Neuronal stem cell (in vitro differentiated cells): ENCODE results near the gene FHIT.

ENCODE experiments used
- DNase-seq: peaks from one replicate; pipeline ENCODE4 v3.0.0-alpha.2; 2013; ENCODE audit warnings: low spot score
- H2AFZ ChIP-seq: one replicate; pipeline ENCODE4 v1.6.1; 2013; ENCODE audit warnings: mild to moderate bottlenecking, low read length, inconsistent platforms
- H2AK5ac ChIP-seq: 2 replicates; pipeline ENCODE4 v1.6.1; 2013; ENCODE audit warnings: low read depth, mild to moderate bottlenecking, inconsistent platforms, low read length, moderate library complexity, mixed read lengths
- H2BK120ac ChIP-seq: 2 replicates; pipeline ENCODE4 v1.6.1; 2013; ENCODE audit warnings: low read depth, mild to moderate bottlenecking, inconsistent platforms, low read length, moderate library complexity, mixed read lengths
- H2BK12ac ChIP-seq: one replicate; pipeline ENCODE4 v1.6.1; 2013; ENCODE audit warnings: low read length, inconsistent platforms
- H2BK15ac ChIP-seq: 2 replicates; pipeline ENCODE4 v1.6.1; 2013; ENCODE audit warnings: mild to moderate bottlenecking, low read length, inconsistent platforms, mixed read lengths
- H2BK5ac ChIP-seq: one replicate; pipeline ENCODE4 v1.6.1; 2013; ENCODE audit warnings: inconsistent platforms, mild to moderate bottlenecking, low read length, moderate library complexity
- H3K14ac ChIP-seq: one replicate; pipeline ENCODE4 v1.6.1; 2013; ENCODE audit warnings: low read length, inconsistent platforms
- H3K18ac ChIP-seq: 2 replicates; pipeline ENCODE4 v1.6.1; 2013; ENCODE audit warnings: low read length, inconsistent platforms
- H3K23ac ChIP-seq: 2 replicates; pipeline ENCODE4 v1.6.1; 2013; ENCODE audit warnings: low read depth, mild to moderate bottlenecking, mixed read lengths, low read length, inconsistent platforms; ENCODE audit not compliant: poor library complexity
- H3K27ac ChIP-seq: replicated peaks from 3 replicates; pipeline ENCODE4 v1.5.1; 2013; ENCODE audit warnings: low read length, inconsistent platforms
- H3K27me3 ChIP-seq, 3 experiments: 2 replicates each; pipeline ENCODE4 v1.6.1; 2013; ENCODE audit warnings: low read length in 3 of 3, mild to moderate bottlenecking in 2 of 3, inconsistent platforms in 1 of 3, low read depth in 1 of 3, mixed read lengths in 1 of 3, moderate library complexity in 1 of 3; ENCODE audit not compliant: control insufficient read depth in 3 of 3, insufficient read depth in 3 of 3
- H3K36me3 ChIP-seq, 2 donors: replicated peaks in 1 of 2; 2 replicates each; pipeline ENCODE4 v1.6.1; 2013; ENCODE audit warnings: low read length in 2 of 2; ENCODE audit not compliant: control insufficient read depth in 2 of 2, insufficient read depth in 2 of 2
- H3K4ac ChIP-seq: 2 replicates; pipeline ENCODE4 v1.6.1; 2013; ENCODE audit warnings: inconsistent platforms, mild to moderate bottlenecking, low read length, moderate library complexity
- H3K4me1 ChIP-seq, 2 donors: 1 replicate in 1 of 2; 2 replicates in 1 of 2; pipeline ENCODE4 v1.6.1; 2013; ENCODE audit warnings: low read length in 2 of 2, low read depth in 1 of 2; ENCODE audit not compliant: control insufficient read depth in 2 of 2, insufficient read depth in 1 of 2
- H3K4me2 ChIP-seq: one replicate; pipeline ENCODE4 v1.6.1; 2013; ENCODE audit warnings: mild to moderate bottlenecking, low read length, inconsistent platforms; ENCODE audit not compliant: insufficient read depth, poor library complexity, severe bottlenecking
- H3K4me3 ChIP-seq, 2 donors: 2 replicates each; pipeline ENCODE4 v1.5.1; 2013; ENCODE audit warnings: low read length in 2 of 2, mild to moderate bottlenecking in 2 of 2, inconsistent platforms in 1 of 2, moderate library complexity in 1 of 2
- H3K79me1 ChIP-seq: one replicate; pipeline ENCODE4 v1.6.1; 2013; ENCODE audit warnings: low read depth, mild to moderate bottlenecking, inconsistent platforms, low read length, moderate library complexity
- H3K9ac ChIP-seq: one replicate; pipeline ENCODE4 v1.6.1; 2013; ENCODE audit warnings: mild to moderate bottlenecking, low read depth, low read length, inconsistent platforms; ENCODE audit not compliant: poor library complexity
- H3K9me3 ChIP-seq, 2 donors: replicated peaks in 1 of 2; 2 replicates each; pipeline versions ENCODE3 to v1.6.1; 2013; ENCODE audit warnings: low read length in 2 of 2, mild to moderate bottlenecking in 2 of 2, inconsistent platforms in 1 of 2, low read depth in 1 of 2, mixed read lengths in 1 of 2, moderate library complexity in 1 of 2; ENCODE audit not compliant: control insufficient read depth in 2 of 2, insufficient read depth in 1 of 2
- H4K8ac ChIP-seq: one replicate; pipeline ENCODE4 v1.6.1; 2013; ENCODE audit warnings: low read depth, mild to moderate bottlenecking, inconsistent platforms, low read length, moderate library complexity
- H4K91ac ChIP-seq: one replicate; pipeline ENCODE4 v1.6.1; 2013; ENCODE audit warnings: low read length, low read depth, mild to moderate bottlenecking, inconsistent platforms; ENCODE audit not compliant: poor library complexity
- WGBS, 2 donors: extraction: QIAGEN DNeasy Blood & Tissue Kit; methylation state at CpG; one replicate each; pipeline ENCODE4 v1.1.7; 2013; ENCODE audit warnings: missing lambda C conversion rate in 2 of 2, mixed read lengths in 1 of 2; ENCODE audit not compliant: insufficient read length in 2 of 2, insufficient replicate concordance in 1 of 2; ENCODE audit errors: extremely low coverage in 2 of 2; 5-methylcytosine and 5-hydroxymethylcytosine counted together

FHIT gene

DNA sequence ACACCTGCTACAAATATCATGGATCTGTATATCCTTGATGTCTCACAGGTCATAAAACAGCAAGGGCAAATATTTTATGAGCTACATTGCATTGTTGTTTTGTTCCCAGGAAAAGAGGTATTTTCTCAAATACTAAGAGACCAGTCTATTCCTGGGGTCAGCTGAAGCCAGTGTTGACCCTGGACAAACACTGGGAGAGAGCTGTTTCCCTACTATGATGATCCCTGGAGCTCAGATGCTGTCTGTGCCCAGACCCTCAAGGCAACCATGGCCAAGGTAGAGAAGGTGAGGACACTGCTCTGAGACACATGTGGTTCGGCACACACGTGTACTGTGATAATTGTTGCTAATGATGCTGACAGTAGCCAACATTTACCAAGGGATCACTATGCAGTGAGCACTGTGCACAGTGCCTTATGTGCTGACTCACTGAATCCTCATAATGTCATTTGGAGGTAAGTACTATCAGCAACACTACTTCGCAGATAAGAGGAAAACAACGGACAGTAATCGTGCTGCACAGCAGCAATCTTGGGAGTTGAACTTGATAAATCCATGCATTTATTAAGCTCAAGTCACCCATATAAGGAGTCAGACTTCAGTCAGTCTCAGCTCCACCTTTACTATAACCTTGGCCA is 943.6 kb downstream of the FHIT start:
- Histone ChIP-seq H3K4ac (no peak overlapping the region), H2BK5ac (no peak overlapping the region), H2BK120ac (no peak overlapping the region), H3K79me1 (no peaks in the 10 kb centered on the region), H3K4me2 (no peak overlapping the region), H3K9ac (no peak overlapping the region), H3K4me1 (no peaks in the 10 kb centered on the region), H3K4me3 (no peak overlapping the region), H2AK5ac (no peak overlapping the region), H2BK12ac (no peak overlapping the region), H4K91ac (no peak overlapping the region), H4K8ac (no peak overlapping the region), H2BK15ac (no peak overlapping the region), H3K18ac (no peak overlapping the region), H3K36me3 (no peaks in the 10 kb centered on the region), H3K9me3 (no peaks in the 10 kb centered on the region), H3K14ac (no peak overlapping the region), H2AFZ (no peak overlapping the region), H3K27me3 (no peaks in the 10 kb centered on the region), H3K23ac (no peak overlapping the region), H3K27ac (no peak overlapping the region)
- DNase-seq: no peak
- no CpG with 5 or more reads among the region's 5 CpGs for WGBS, 2 donors

DNA sequence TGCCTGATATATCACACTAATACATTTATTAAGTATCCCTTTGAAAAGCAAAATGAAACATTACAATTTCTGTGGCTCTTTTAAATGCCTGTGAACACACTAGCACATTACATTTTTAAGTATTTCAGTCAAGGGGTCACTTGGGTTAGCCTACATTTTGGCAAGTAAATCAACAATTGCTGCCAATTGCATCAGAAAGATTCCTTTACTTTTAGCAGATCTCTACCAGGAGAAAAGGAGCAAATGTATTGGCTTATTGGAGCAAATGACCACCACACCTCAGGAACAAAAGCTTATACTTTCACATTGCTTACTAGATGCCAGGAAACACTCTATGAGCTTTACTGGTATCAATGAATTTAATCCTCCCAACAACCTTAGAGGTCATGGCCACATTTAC is 947.1 kb downstream of the FHIT start:
- H3K36me3 ChIP-seq: no peaks in the 10 kb centered on the region
- H2AK5ac ChIP-seq: no peak overlapping the region
- H2BK12ac ChIP-seq: no peak overlapping the region
- no peaks in the 10 kb centered on the region for H3K4me1 ChIP-seq
- H3K9me3 ChIP-seq: no peaks in the 10 kb centered on the region
- H2BK5ac ChIP-seq: no peak overlapping the region
- no peak overlapping the region for H2BK120ac ChIP-seq
- H3K79me1 ChIP-seq: no peaks in the 10 kb centered on the region
- H3K9ac ChIP-seq: no peak overlapping the region
- no peak overlapping the region for H3K23ac ChIP-seq
- no peak overlapping the region for H2AFZ ChIP-seq
- H3K27me3 ChIP-seq: no peaks in the 10 kb centered on the region
- H4K91ac ChIP-seq: no peak overlapping the region
- H3K4ac ChIP-seq: no peak overlapping the region
- H3K18ac ChIP-seq: no peak overlapping the region
- H3K27ac ChIP-seq: no peak overlapping the region
- H4K8ac ChIP-seq: no peak overlapping the region
- H3K14ac ChIP-seq: no peak overlapping the region
- no peak overlapping the region for H3K4me3 ChIP-seq
- H3K4me2 ChIP-seq: no peak overlapping the region
- DNase-seq: no peak
- H2BK15ac ChIP-seq: no peak overlapping the region

DNA sequence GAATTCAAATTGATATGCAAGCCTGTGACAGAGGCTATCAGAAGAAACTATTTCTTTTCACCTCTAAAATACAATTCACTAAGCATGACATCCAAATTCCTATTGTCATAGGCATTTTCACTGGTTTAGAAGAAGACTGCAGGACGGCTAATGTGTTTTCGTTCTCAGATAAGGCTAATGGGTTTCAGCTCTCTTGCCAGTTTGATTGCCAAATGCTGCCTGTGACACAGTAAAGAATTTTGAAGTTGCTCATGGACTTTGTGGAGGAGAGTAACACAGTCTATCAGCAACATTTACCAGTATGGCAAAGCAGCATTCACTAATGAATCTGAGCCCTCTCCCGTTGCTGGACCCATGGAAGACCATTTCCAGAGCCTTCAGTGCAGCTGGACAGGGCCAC is 948.1 kb downstream of the FHIT start:
- no peak overlapping the region for H4K91ac ChIP-seq
- no peak overlapping the region for H2AFZ ChIP-seq
- H3K14ac ChIP-seq: no peak overlapping the region
- DNase-seq: no peak
- H3K4me3 ChIP-seq: no peak overlapping the region
- H4K8ac ChIP-seq: no peak overlapping the region
- H2BK12ac ChIP-seq: no peak overlapping the region
- no peak overlapping the region for H2BK5ac ChIP-seq
- no peaks in the 10 kb centered on the region for H3K9me3 ChIP-seq
- no peaks in the 10 kb centered on the region for H3K79me1 ChIP-seq
- no peaks in the 10 kb centered on the region for H3K4me1 ChIP-seq
- H3K27ac ChIP-seq: no peak overlapping the region
- no peaks in the 10 kb centered on the region for H3K36me3 ChIP-seq
- H3K23ac ChIP-seq: no peak overlapping the region
- H3K4ac ChIP-seq: no peak overlapping the region
- no peak overlapping the region for H3K9ac ChIP-seq
- no peak overlapping the region for H3K18ac ChIP-seq
- no peaks in the 10 kb centered on the region for H3K27me3 ChIP-seq
- H2BK120ac ChIP-seq: no peak overlapping the region
- no peak overlapping the region for H2AK5ac ChIP-seq
- WGBS, 2 donors: no CpG with 5 or more reads among the region's 3 CpGs
- no peak overlapping the region for H3K4me2 ChIP-seq
- no peak overlapping the region for H2BK15ac ChIP-seq

DNA sequence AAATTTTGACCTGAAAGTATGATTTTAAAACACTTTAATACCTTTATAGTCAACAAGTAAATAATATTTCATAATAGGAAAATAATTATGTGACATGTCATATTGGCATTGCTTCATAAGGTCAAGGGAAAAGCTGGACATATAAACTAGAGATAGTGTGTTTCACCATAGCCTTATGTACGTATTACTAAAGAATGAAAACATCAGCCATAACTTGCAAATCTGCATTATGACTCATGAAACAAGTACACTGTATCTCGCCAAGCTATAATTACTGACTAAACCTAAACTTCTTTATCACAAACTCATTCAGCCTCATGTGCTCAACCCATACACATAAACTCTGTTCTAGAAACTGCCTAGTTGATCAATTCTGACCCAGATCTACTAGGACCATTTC is 950.1 kb downstream of the FHIT start:
- Histone ChIP-seq H3K4ac (no peak overlapping the region), H4K91ac (no peak overlapping the region), H3K23ac (no peak overlapping the region), H3K9ac (no peak overlapping the region), H2BK15ac (no peak overlapping the region), H3K79me1 (no peaks in the 10 kb centered on the region), H3K18ac (no peak overlapping the region), H3K27ac (no peak overlapping the region), H2AFZ (no peak overlapping the region), H3K14ac (no peak overlapping the region), H4K8ac (no peak overlapping the region), H3K4me3 (no peak overlapping the region), H3K4me2 (no peak overlapping the region), H2BK120ac (no peak overlapping the region), H3K36me3 (no peaks in the 10 kb centered on the region), H2BK5ac (no peak overlapping the region), H3K27me3 (no peaks in the 10 kb centered on the region), H2AK5ac (no peak overlapping the region), H3K4me1 (no peaks in the 10 kb centered on the region), H3K9me3 (no peaks in the 10 kb centered on the region), H2BK12ac (no peak overlapping the region)
- WGBS, 2 donors: no CpG with 5 or more reads among the region's 2 CpGs
- no peak for DNase-seq
